HuH-7.5 (cell line): Measurements from ENCODE around the gene DNAJC11.
"Not testable (repeated sequence)": the region's sequence is repeated elsewhere in the genome, so short reads cannot be mapped to it uniquely, and the experiment has no call there.

ENCODE experiments used
- DNase-seq: peaks from one replicate; pipeline ENCODE4 v3.0.0; 2011; ENCODE audit warnings: low spot score

DNAJC11 gene

GRCh38 chr1:6601049-6601922 lies 100.3 kb downstream of the DNAJC11 start:
- DNase-seq, result peak; percentile 65

DNA sequence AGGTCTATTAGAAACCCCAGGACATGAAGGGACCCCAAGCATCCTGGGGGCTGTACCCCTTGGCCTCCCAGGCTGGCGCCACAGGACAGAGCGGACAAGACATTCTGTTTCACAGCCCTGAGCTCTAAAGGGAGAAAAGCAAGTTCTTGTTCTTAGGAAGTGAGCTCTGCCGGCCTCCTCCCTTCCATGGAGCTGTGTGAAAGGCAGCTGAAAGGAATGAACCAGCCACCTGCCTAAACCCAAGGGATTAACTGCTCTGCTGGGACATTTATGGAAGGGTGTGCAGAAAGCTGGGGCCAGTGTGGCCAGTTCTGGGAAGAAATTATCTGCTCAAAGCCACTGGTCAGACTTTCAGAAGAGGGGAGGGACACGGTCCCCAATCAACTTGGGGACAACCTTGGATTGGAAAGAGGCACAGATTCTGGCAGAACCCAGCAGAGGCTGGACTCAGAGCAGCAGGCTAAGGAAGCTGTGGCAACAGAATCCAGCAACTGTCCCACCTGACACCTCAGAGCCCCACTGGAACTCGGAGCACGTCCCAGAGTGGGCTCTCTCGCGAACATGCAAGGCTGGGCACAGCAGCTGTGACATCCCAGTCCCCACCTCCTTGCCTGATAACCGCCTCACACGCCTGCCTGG lies 101.1 kb downstream of the DNAJC11 start:
- no peak for DNase-seq

DNA sequence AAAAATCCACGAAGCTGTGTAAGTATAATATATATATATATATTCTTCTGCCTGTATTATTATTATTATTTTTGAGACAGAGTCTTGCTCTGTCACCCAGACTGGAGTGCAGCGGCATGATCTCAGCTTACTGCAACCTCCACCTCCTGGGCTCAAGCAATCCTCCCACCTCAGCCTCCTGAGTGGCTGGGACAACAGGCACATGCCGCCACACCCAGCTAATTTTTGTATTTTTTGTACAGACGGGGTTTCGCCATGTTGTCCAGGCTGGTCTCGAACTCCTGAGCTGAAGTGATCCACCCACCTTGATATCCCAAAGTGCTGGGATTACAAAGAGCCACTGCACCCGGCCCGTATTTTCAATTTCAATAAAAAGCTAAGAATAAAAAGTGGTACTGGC lies 101.6 kb downstream of the DNAJC11 start:
- not testable (repeated sequence) for DNase-seq

DNA sequence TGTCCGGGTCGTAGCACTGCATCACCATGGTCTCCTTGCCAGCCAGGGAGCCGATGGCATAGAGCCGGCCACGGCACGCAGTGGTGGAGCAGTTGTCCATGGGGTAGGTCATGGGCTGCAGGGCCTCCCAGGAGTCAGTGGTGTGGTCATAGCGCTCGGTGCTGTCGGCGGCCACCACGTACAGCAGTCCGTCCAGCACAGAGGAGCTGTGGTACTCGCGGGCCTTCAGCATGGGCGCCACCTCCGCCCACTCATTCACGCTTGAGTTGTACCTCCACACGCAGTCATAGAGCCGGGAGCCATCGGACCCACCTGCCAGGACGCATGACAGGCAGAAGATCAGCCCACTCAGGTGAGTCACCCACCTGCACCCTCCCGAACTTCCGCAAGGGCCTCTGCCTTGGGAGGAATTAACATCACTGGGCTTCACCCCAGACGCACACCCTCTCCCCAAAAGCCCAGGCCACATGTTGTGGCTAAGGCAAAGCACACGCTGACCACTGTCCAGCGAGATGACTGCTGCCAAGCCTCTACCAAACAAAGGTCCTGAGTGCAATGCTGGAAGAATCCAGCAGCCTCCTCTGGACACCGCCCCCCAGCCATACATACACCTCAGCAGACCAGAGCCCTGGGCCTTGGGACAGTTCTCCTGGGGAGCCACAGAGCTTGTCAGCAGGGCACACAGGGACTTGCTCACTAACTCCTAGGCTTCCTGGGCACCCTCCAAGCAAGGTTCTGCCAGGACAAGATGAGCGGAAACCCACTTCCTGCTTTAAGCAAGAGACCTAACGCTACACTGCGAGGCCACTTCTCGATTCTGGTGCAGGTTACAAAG lies 102.3 kb downstream of the DNAJC11 start:
- DNase-seq, result no peak

DNA sequence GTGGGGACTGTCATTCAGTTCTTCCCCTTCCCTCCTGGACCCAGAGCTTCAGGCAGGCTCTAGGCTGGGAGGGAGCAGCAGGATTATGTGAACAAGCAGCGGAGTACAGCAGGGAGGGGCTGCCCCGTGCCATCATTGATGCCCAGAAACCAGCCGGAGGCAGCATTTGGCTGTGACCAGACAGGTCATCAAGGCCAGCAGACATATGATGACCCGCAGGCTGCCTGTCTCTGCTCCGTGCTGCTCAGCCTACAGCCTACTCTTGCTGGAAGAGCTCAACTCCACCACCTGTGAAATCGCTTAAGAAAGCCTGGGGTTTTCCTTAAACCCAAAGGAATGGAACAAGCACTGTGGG lies 103.9 kb downstream of the DNAJC11 start:
- DNase-seq, result no peak

DNA sequence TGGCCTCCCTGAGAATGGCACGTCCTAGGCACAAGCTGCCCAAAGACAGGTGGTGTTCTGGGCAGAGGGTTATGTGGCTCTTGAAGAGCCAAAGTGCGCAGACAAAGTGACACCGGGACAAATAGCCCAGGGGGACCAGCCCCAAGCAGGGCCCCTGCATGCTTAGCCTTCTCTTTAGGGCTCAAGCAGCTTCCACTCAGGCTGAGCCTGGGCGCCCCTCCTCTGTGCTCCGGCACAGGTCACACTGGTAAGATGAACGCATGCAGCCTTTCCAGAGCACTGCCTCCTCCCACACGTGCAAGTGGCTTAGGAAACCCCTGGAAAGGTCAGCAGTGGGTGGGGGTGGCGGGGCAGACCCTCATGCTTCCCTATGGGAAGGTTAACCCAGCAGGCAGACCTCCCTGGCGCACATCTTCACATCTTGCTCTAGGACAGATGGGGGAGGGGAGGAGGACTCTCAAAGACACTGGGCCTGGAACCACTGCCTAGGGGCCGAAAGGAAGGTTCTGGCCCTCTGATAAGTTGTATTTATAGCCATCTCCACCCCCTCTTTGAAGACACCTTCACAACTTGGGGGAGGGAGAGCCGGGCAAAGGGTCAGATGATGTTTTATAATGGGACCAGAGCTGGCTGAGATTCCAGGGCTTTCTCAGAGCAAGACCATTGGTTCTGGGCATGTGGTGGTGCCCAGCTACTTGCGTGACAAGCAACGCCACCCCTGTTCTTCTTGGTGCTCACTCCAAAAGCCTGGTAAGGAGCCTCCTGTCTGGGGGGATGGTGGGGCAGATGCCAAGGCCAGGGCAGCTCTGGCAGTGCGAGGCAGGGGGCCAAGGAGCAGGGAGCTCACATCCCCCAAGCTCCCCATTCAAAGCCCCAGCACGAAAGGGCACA lies 104.5 kb downstream of the DNAJC11 start:
- DNase-seq, result no peak

DNA sequence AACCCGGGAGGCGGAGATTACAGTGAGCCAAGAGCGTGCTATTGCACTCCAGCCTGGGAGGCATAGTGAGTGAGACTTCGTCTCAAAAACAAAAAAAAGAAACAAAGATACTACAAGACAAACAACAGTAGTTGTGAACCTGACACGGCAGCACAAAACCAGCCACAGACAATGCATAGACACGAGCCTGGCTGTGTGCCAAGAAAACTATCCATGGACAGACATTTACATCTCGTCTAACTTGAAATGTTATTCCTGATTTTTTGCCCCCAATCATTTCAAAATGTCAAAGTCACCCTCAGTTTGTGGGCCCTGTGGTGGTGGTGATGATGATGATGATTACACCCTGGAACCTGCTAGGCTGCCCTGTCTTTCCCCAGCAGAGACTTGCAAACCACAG lies 105.3 kb downstream of the DNAJC11 start:
- no peak for DNase-seq

GRCh38 chr1:6594977-6595740 lies 106.5 kb downstream of the DNAJC11 start:
- no peak for DNase-seq

DNA sequence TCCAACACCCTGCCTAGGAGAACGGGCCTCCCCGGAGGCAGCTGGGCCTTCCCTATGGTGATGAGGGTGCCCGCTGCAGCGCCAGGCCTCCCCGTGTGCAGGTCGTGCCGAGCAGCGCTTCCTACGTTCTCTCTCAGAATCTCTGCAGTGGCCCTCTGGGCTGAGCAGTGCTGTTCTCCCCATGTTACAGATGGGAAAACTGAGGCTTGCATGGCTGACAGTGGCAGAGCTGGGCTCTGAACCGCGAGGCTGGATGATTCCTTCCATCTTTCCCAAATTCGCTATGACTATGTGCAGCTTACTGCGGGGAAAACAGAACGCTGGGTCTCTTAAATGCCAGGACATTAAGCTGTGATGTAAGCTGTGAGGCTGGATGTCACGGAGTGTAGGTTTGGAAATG lies 107.8 kb downstream of the DNAJC11 start:
- no peak for DNase-seq

GRCh38 chr1:6592865-6593593 lies 108.6 kb downstream of the DNAJC11 start:
- no peak for DNase-seq

DNA sequence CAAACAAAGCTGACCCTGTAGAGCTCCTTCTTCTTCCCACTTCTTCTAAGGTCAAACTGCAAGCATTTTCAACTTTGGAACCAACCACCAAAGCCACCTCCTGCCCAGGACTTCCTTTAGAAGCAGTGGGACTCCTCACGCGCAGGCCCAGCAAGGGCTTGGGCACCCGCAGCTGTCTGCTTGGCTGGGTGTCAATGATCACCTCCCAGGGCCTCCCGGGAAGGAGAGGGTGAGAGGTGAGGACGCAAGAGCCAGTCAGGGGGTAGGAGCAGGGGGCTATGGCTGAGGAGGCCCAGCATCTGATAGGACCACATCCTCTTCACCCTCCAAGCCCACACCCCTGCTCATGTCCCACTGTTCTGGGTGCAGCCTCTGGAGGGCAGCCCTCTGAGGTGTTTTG lies 109.2 kb downstream of the DNAJC11 start:
- no peak for DNase-seq

DNA sequence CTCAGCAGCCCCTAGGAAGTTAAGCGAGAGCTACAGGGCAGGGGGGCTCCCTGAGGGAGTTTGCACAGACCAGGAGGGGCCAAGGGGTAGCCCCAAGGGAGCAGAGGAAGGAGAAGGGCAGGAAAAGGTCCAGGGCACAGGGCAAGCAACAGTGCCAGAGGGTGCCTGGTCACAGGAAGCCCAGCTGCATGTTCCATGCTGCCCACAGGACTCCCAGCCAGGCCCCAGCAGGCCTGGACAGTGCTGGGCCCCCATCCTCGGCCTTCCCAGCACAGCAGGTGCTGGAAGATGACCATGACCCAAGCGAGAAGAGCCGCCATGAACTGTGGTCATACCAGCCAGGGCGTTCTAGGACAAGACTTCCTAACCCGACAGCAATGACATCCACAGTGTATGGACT lies 110.0 kb downstream of the DNAJC11 start:
- no peak for DNase-seq

- DNase-seq, result no peak
These were observed 110.4 kb downstream of the DNAJC11 start for GRCh38 chr1:6591222-6591621.

GRCh38 chr1:6590046-6590445 lies 111.6 kb downstream of the DNAJC11 start:
- no peak for DNase-seq

DNA sequence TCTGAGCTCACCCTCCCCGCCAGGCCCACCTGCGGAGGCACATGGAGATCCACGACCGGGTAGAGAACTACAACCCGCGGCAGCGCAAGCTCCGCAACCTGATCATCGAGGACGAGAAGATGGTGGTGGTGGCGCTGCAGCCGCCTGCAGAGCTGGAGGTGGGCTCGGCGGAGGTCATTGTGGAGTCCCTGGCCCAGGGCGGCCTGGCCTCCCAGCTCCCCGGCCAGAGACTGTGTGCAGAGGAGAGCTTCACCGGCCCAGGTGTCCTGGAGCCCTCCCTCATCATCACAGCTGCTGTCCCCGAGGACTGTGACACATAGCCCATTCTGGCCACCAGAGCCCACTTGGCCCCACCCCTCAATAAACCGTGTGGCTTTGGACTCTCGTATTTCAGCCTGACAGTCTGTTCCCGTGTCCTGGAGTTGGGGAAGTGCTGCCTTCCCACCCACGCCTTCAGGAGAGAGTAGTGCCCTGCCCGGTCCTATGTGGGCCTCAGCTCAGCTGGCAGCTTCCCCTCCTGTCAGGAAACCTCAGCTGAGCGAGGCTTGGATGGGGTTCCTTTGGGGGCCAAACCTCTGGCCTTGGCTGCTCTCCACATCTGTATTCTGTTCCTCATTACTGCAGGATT lies 112.6 kb downstream of the DNAJC11 start:
- DNase-seq, result no peak

- DNase-seq, result no peak
These were observed 113.3 kb downstream of the DNAJC11 start for GRCh38 chr1:6588128-6588892.

GRCh38 chr1:6587261-6588005 lies 114.2 kb downstream of the DNAJC11 start:
- DNase-seq, result no peak

- DNase-seq, result no peak
These were observed 115.2 kb downstream of the DNAJC11 start for GRCh38 chr1:6586404-6586816.
